BLaER1 (cell line): Measurements from ENCODE around the gene DDX51.

Experiments
- H3K27ac ChIP-seq: shearing (Covaris generic); formaldehyde crosslinking; 2 replicates; pipeline ENCODE4 v1.8.1; 2022
- H3K27me3 ChIP-seq: shearing (Covaris generic); formaldehyde crosslinking; 2 replicates; pipeline ENCODE4 v1.8.1; 2022
- H3K36me3 ChIP-seq: shearing (Covaris generic); formaldehyde crosslinking; 2 replicates; pipeline ENCODE4 v1.8.1; 2022
- H3K4me1 ChIP-seq: shearing (Covaris generic); formaldehyde crosslinking; 2 replicates; pipeline ENCODE4 v1.8.1; 2022
- H3K4me2 ChIP-seq: shearing (Covaris generic); formaldehyde crosslinking; 2 replicates; pipeline ENCODE4 v1.8.1; 2022
- H3K4me3 ChIP-seq: shearing (Covaris generic); formaldehyde crosslinking; 2 replicates; pipeline ENCODE4 v1.8.1; 2022
- H3K9ac ChIP-seq: shearing (Covaris generic); formaldehyde crosslinking; 2 replicates; pipeline ENCODE4 v1.8.1; 2022
- H3K9me3 ChIP-seq: shearing (Covaris generic); formaldehyde crosslinking; 2 replicates; pipeline ENCODE4 v1.8.1; 2022
- H4K20me1 ChIP-seq: shearing (Covaris generic); formaldehyde crosslinking; 2 replicates; pipeline ENCODE4 v1.8.1; 2022
- Cebpa-rat ChIP-seq: shearing (Covaris generic); IDR thresholded peaks from 2 replicates; pipeline ENCODE4 v1.8.1; 2022

Gene DDX51

DNA sequence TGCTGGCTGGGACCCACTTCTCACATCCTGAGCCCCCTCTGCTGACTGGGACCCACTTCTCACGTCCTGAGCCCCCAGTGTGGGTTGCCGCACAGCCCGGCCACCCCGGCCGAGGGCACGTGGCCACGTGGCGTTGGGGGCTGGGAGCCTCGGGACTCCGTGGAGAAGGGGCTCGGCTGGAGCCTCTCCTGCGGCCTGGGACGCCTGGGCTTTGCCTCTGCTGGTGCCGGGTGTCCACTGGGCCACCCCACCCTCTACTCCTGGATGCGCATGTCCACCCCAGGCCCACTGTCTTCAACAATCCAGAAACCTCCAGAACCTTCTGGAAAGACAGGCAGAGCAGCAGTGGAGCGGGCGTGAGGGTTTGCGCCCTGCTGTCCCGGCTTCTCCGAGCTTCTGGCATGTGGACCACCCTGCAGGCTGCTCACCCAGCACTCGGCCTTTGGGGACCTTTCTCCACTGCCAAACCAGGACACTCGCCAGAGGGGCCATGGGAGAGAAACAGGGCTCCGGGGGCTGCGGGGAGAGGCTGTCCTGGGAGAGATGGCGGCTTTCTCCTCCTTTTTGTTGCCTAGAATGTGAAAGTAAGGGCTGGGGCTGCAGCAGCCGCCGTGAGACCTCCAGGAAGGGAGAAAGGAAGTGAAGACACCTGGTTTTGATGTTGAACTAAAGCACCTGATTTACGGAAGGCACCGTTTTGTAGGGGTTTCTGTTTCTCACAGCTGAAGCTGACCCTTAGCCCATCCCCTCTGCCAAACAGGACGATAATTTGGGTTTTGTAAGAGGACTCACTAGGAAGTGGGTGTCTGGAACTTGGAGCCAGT is 30.1 kb upstream of the DDX51 start:
- peaks cover 20% of the 10 kb centered on the region; the same call in 1 of the 2 replicates for H3K27me3 ChIP-seq
- H3K4me1 ChIP-seq: peaks cover 100% of the 10 kb centered on the region
- H3K9ac ChIP-seq: no peak overlapping the region
- H3K4me2 ChIP-seq: peak overlapping the region; percentile 94
- no peak for TF ChIP-seq Cebpa-rat
- no peak overlapping the region for H3K27ac ChIP-seq
- H4K20me1 ChIP-seq: 0 out of 2 replicates have a peak, but pooled peaks cover 12% of the 10 kb centered on the region
- H3K4me3 ChIP-seq: no peak overlapping the region; the same call in 1 of the 2 replicates
- no peaks in the 10 kb centered on the region for H3K36me3 ChIP-seq
- H3K9me3 ChIP-seq: no peaks in the 10 kb centered on the region

DNA sequence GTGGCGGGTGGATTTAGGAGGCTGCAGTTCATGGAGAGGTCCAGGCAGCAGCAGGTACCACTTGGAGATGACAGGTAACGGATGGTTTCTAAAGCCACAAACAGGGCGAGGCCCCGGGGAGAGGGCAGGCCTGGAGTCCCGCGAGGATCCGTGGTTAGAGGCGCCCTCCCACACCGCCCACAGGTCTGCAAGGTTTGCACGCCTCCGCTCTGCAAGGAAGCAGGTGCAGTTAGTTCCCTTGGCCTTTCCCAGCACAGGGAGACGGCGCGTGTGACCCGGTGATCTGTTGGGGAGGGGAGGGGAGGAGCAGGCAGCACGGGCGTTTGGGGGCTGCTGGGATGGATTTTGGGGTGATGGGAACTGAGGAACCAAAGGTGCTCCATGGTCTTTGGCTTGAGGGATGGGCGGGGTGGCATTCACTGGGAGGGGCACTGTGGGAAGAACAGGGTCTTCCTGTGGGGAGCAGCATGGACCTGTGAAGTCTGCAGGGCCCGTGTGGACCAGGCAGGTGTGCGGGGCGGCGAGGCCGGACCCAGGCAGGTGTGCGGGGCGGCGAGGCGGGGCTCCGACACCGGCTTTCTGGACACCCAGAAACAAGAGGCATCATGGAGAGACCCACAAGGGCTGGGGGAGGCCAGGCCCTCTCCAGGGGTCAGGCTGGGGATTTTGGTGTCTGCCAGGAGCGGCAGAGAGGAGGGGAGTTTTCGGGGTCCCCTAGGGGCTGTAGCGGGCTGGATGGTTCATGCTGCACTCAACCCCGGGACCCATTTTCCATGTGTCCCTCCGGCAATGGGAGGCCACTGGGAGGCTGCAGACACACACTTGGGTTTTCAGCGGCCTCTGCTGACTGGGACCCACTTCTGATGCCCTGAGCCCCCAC is 29.3 kb upstream of the DDX51 start:
- no peak for TF ChIP-seq Cebpa-rat
- peaks cover 20% of the 10 kb centered on the region; the same call in 1 of the 2 replicates for H3K27me3 ChIP-seq
- no peaks in the 10 kb centered on the region for H3K36me3 ChIP-seq
- H3K9me3 ChIP-seq: no peaks in the 10 kb centered on the region
- H4K20me1 ChIP-seq: 0 out of 2 replicates have a peak, but pooled peaks cover 12% of the 10 kb centered on the region
- H3K4me2 ChIP-seq: peak overlapping the region; percentile 94
- H3K4me1 ChIP-seq: peaks cover 96% of the 10 kb centered on the region
- H3K4me3 ChIP-seq: no peak overlapping the region; the same call in 1 of the 2 replicates
- no peak overlapping the region for H3K27ac ChIP-seq
- H3K9ac ChIP-seq: peak overlapping the region; percentile 45; the same call in 1 of the 2 replicates

- peaks cover 20% of the 10 kb centered on the region; the same call in 1 of the 2 replicates for H3K27me3 ChIP-seq
- H3K4me3 ChIP-seq: no peak overlapping the region; the same call in 1 of the 2 replicates
- no peaks in the 10 kb centered on the region for H3K36me3 ChIP-seq
- peaks cover 96% of the 10 kb centered on the region for H3K4me1 ChIP-seq
- TF ChIP-seq Cebpa-rat: no peak
- 0 out of 2 replicates have a peak, but pooled peaks cover 12% of the 10 kb centered on the region for H4K20me1 ChIP-seq
- peak overlapping the region; percentile 45; the same call in 1 of the 2 replicates for H3K9ac ChIP-seq
- peak overlapping the region; percentile 94 for H3K4me2 ChIP-seq
- no peak overlapping the region for H3K27ac ChIP-seq
- H3K9me3 ChIP-seq: no peaks in the 10 kb centered on the region
These were observed 28.5 kb upstream of the DDX51 start for GRCh38 chr12:132172619-132173018.

DNA sequence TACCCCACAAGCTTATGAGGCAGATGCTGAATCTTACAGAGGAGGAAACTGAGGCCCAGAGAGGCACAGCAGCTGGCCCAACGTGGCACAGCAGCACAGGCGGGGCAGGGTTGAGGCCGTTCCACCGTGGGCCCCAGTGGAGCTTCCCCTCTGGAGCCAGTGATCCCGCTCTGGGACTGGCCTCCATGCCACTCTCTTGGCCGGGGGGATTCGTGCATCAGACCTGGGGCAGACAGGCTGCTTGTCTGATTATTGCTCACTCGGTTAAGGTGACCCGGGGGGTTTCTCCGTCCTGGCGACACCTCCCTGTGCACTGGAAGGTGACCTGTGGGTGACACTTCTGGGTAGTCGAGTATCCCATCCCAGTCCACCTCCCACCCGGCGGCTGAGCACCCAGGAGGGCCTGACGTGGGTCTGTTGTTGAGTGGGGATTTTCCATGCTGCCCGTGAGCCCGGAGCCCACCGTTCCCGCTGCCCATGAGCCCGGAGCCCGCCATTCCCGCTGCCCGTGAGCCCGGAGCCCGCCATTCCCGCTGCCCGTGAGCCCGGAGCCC is 27.9 kb upstream of the DDX51 start:
- peak overlapping the region; percentile 19; the same call in 1 of the 2 replicates for H3K27ac ChIP-seq
- no peaks in the 10 kb centered on the region for H3K36me3 ChIP-seq
- no peak for TF ChIP-seq Cebpa-rat
- peaks cover 96% of the 10 kb centered on the region for H3K4me1 ChIP-seq
- H3K9me3 ChIP-seq: no peaks in the 10 kb centered on the region
- peaks cover 20% of the 10 kb centered on the region; the same call in 1 of the 2 replicates for H3K27me3 ChIP-seq
- H3K9ac ChIP-seq: peak overlapping the region; percentile 10; the same call in 1 of the 2 replicates
- H3K4me2 ChIP-seq: peak overlapping the region; percentile 94
- 0 out of 2 replicates have a peak, but pooled peaks cover 12% of the 10 kb centered on the region for H4K20me1 ChIP-seq
- no peak overlapping the region for H3K4me3 ChIP-seq

- H3K9ac ChIP-seq: peak overlapping the region; percentile 10; the same call in 1 of the 2 replicates
- peak overlapping the region; percentile 94 for H3K4me2 ChIP-seq
- H3K4me3 ChIP-seq: no peak overlapping the region
- H3K36me3 ChIP-seq: no peaks in the 10 kb centered on the region
- TF ChIP-seq Cebpa-rat: no peak
- no peaks in the 10 kb centered on the region for H3K9me3 ChIP-seq
- 0 out of 2 replicates have a peak, but pooled peaks cover 12% of the 10 kb centered on the region for H4K20me1 ChIP-seq
- H3K27ac ChIP-seq: peak overlapping the region; percentile 19; the same call in 1 of the 2 replicates
- H3K27me3 ChIP-seq: peaks cover 20% of the 10 kb centered on the region; the same call in 1 of the 2 replicates
- peaks cover 95% of the 10 kb centered on the region for H3K4me1 ChIP-seq
These were observed 27.3 kb upstream of the DDX51 start for GRCh38 chr12:132171293-132171967.

GRCh38 chr12:132170637-132171292 is 26.6 kb upstream of the DDX51 start:
- no peaks in the 10 kb centered on the region for H3K36me3 ChIP-seq
- TF ChIP-seq Cebpa-rat: no peak
- no peak overlapping the region for H3K9ac ChIP-seq
- H3K27me3 ChIP-seq: peaks cover 20% of the 10 kb centered on the region; the same call in 1 of the 2 replicates
- no peaks in the 10 kb centered on the region for H3K9me3 ChIP-seq
- 0 out of 2 replicates have a peak, but pooled peaks cover 12% of the 10 kb centered on the region for H4K20me1 ChIP-seq
- H3K4me3 ChIP-seq: no peak overlapping the region
- H3K4me2 ChIP-seq: peak overlapping the region; percentile 94
- H3K4me1 ChIP-seq: peaks cover 88% of the 10 kb centered on the region
- no peak overlapping the region for H3K27ac ChIP-seq

- Histone ChIP-seq H3K36me3 (no peaks in the 10 kb centered on the region), H3K4me2 (peak overlapping the region; percentile 94), H3K27me3 (peaks cover 20% of the 10 kb centered on the region; the same call in 1 of the 2 replicates), H3K4me3 (no peak overlapping the region), H3K27ac (no peak overlapping the region), H3K4me1 (peaks cover 82% of the 10 kb centered on the region), H4K20me1 (0 out of 2 replicates have a peak, but pooled peaks cover 12% of the 10 kb centered on the region), H3K9me3 (no peaks in the 10 kb centered on the region), H3K9ac (no peak overlapping the region)
- no peak for TF ChIP-seq Cebpa-rat
These were observed 26.0 kb upstream of the DDX51 start for GRCh38 chr12:132170094-132170636.

DNA sequence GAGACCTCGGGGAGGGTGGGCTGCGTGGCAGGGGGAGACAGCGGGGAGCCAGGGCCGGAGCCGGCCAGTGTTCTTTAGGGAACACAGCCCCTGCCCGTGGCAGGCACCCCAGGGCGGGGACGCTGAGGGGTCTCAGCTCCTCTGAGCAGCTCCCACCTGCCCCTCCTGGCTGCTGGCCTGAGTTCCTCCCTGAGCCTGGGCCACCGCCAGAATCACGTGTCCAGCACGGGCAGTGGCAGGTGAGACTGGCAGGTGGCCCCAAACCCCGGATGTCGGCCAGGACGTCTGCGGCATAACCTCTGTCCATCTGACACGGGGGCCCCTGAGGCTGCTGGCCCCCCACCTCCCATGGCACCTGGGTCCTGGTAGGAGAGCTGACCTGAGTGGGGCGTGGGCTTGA is 25.3 kb upstream of the DDX51 start:
- TF ChIP-seq Cebpa-rat: no peak
- Histone ChIP-seq H3K36me3 (no peaks in the 10 kb centered on the region), H3K27me3 (peaks cover 19% of the 10 kb centered on the region; the same call in 1 of the 2 replicates), H3K4me3 (no peak overlapping the region), H3K27ac (no peak overlapping the region), H3K9ac (no peak overlapping the region), H3K9me3 (no peaks in the 10 kb centered on the region), H3K4me2 (peak overlapping the region; percentile 94), H3K4me1 (peaks cover 74% of the 10 kb centered on the region), H4K20me1 (0 out of 2 replicates have a peak, but pooled peaks cover 12% of the 10 kb centered on the region)
